ENCODE results near the gene SCYGR7.

GRCh38 chr2:227710986-227711385, 17.1 kb upstream of the SCYGR7 start:
- no peak for TF ChIP-seq CTCF (IDR thresholded peaks at IDR 0.05; ENCODE audit: insufficient read depth, low read length, poor library complexity, severe bottlenecking)
- TF ChIP-seq EZH2phosphoT487 (conservative IDR thresholded peaks at IDR 0.05; ENCODE audit: low read length) = no peak

Data from SU-DHL-6 (cell line).